Mesenteric fat pad (tissue), 1 donor: ENCODE results near the gene UGT2B15. TPM values are rescaled to one million over a fixed set of nuclear protein-coding genes. Genes with fewer than 3 reads are reported as not detected.
"Not testable (repeated sequence)": the region's sequence is repeated elsewhere in the genome, so short reads cannot be mapped to it uniquely, and the experiment has no call there.

Source experiments
- DNase-seq: peaks from one replicate; pipeline ENCODE4 v3.0.0-alpha.2; 2020; ENCODE audit warnings: low spot score
- long read RNA-seq: library from polyadenylated mRNA; unstranded; transcript quantifications from one replicate; pipeline ENCODE4 v2.0.0, GENCODE V29; 2020
- total RNA-seq: library from RNA; stranded (reverse); fragmentation: NEBNext Ultra II Directional; extraction: Animal tissue kit (Norgen Biotek cat#: 25700); gene quantifications from one replicate; pipeline ENCODE4 v1.2.1, GENCODE V29; 2021
- donor health status: DM: yes; HTN: yes; CAD: no.

UGT2B15 gene
- total RNA-seq, result not detected
- long read RNA-seq, result 0 reads

- DNase-seq, result not testable (repeated sequence)
Measured at GRCh38 chr4:68670479-68670939, at the start of gene UGT2B15. TSS of gene UGT2B15 (minus strand) at chr4:68670652. CDS start at chr4:68670618, 34 bp downstream.

GRCh38 chr4:68719075-68719473, 48.6 kb upstream of the UGT2B15 start:
- DNase-seq, result no peak

GRCh38 chr4:68718447-68719074, 48.1 kb upstream of the UGT2B15 start:
- no peak for DNase-seq

GRCh38 chr4:68717999-68718398, 47.5 kb upstream of the UGT2B15 start:
- no peak for DNase-seq

- no peak for DNase-seq
Measured at GRCh38 chr4:68714400-68714799, 43.9 kb upstream of the UGT2B15 start.

- DNase-seq, result no peak
Measured at GRCh38 chr4:68712207-68712606, 41.8 kb upstream of the UGT2B15 start.

GRCh38 chr4:68708566-68708965, 38.1 kb upstream of the UGT2B15 start:
- no peak for DNase-seq

- DNase-seq, result not testable (repeated sequence)
Measured at GRCh38 chr4:68703168-68703567, 32.7 kb upstream of the UGT2B15 start.

- no peak for DNase-seq
Measured at GRCh38 chr4:68700152-68700551, 29.7 kb upstream of the UGT2B15 start.

GRCh38 chr4:68693325-68694075, 23.0 kb upstream of the UGT2B15 start:
- no peak for DNase-seq

GRCh38 chr4:68691186-68691585, 20.7 kb upstream of the UGT2B15 start:
- DNase-seq, result no peak

GRCh38 chr4:68683034-68683433, 12.6 kb upstream of the UGT2B15 start:
- DNase-seq, result no peak

GRCh38 chr4:68681298-68681697, 10.8 kb upstream of the UGT2B15 start:
- DNase-seq, result not testable (repeated sequence)

- no peak for DNase-seq
Measured at GRCh38 chr4:68673143-68673542, 2.7 kb upstream of the UGT2B15 start.

- not testable (repeated sequence) for DNase-seq
Measured at GRCh38 chr4:68671217-68671616, 765 bp upstream of the UGT2B15 start.

GRCh38 chr4:68668537-68669163, 1.8 kb downstream of the UGT2B15 start:
- not testable (repeated sequence) for DNase-seq

GRCh38 chr4:68667551-68667950, 2.9 kb downstream of the UGT2B15 start:
- DNase-seq, result not testable (repeated sequence)

GRCh38 chr4:68664721-68665120, 5.7 kb downstream of the UGT2B15 start:
- DNase-seq, result not testable (repeated sequence)

GRCh38 chr4:68662836-68663574, 7.4 kb downstream of the UGT2B15 start:
- DNase-seq, result not testable (repeated sequence)

- no peak for DNase-seq
Measured at GRCh38 chr4:68658672-68659071, 11.8 kb downstream of the UGT2B15 start.

- not testable (repeated sequence) for DNase-seq
Measured at GRCh38 chr4:68657022-68657594, 13.3 kb downstream of the UGT2B15 start.
